K562 (cell line): ENCODE measurements around the gene HPDL. TPM values are rescaled to one million over a fixed set of nuclear protein-coding genes. Genes with fewer than 3 reads are reported as not detected.

Experiments
- ATAC-seq: fragments of 200-7000 bp; cut with Tn5 transposase; 3 replicates; pipeline ENCODE4 v1.9.1; 2020; ENCODE audit warnings: moderate library complexity
- BruUV-seq: library from RNA; stranded (reverse); fragments of 400-500 nt; replicated peaks from 2 replicates; lab custom pipeline; 2021; lab: Mats Ljungman, UMichigan
- CTCF ChIA-PET: fragments of 300-600 bp; formaldehyde crosslinking; extraction: SDS; loops from one replicate; lab custom pipeline; 2021; ENCODE audit warnings: low intra/inter-chr PET ratio; lab: Yijun Ruan, JAX
- POLR2A ChIA-PET: fragments of 300-600, 350-650 bp; sonication (Branson Sonifier 250); formaldehyde crosslinking; extraction: SDS; loops from one replicate; lab custom pipeline; 2021; ENCODE audit warnings: antibody characterized with exemption, inconsistent platforms; lab: Yijun Ruan, JAX
- DNase-seq, 4 experiments: peaks; one replicate each; pipeline versions ENCODE4 v3.0.0 to v3.0.0-alpha.2; 2011 to 2018; ENCODE audit warnings: low spot score in 3 of 4, mixed read lengths in 3 of 4; ENCODE audit errors: extremely low read depth in 1 of 4
- FAIRE-seq: peaks from 2 replicates; lab custom pipeline; 2011; peaks lifted over from hg19 to GRCh38; lab: Jason Lieb, UNC
- H2AFZ ChIP-seq: 2 replicates; pipeline ENCODE4 v1.6.0; 2011; ENCODE audit warnings: low read depth, low read length, control low read depth, inconsistent platforms
- H3K27ac ChIP-seq: fragments of 200-600 bp; 3 replicates; pipeline ENCODE4 v1.8.0; 2011; ENCODE audit warnings: low read depth, mild to moderate bottlenecking, control low read depth, inconsistent platforms, low read length, moderate library complexity, mixed read lengths; ENCODE audit errors: extremely low read depth
- H3K27me3 ChIP-seq, 2 experiments: fragments of 300-600 bp in 1 of 2; 2 replicates in 1 of 2; 3 replicates in 1 of 2; pipeline versions ENCODE4 v1.6.0 to v1.8.0; 2011; ENCODE audit warnings: inconsistent platforms in 2 of 2, low read length in 2 of 2, mild to moderate bottlenecking in 1 of 2, mixed read lengths in 1 of 2, moderate library complexity in 1 of 2; ENCODE audit not compliant: control insufficient read depth in 2 of 2, insufficient read depth in 2 of 2
- H3K36me3 ChIP-seq: fragments of 300-600 bp; 3 replicates; pipeline ENCODE4 v1.8.0; 2011; ENCODE audit warnings: mild to moderate bottlenecking, low read length, inconsistent platforms; ENCODE audit not compliant: control insufficient read depth, insufficient read depth
- H3K4me1 ChIP-seq, 2 experiments: fragments of 200-600 bp in 1 of 2; replicated peaks in 1 of 2; 2 replicates in 1 of 2; 3 replicates in 1 of 2; pipeline versions ENCODE4 v1.5.1 to v1.8.0; 2011; ENCODE audit warnings: inconsistent platforms in 2 of 2, low read length in 2 of 2, mild to moderate bottlenecking in 1 of 2, mixed read lengths in 1 of 2, moderate library complexity in 1 of 2; ENCODE audit not compliant: control insufficient read depth in 2 of 2, insufficient read depth in 2 of 2
- H3K4me2 ChIP-seq: 2 replicates; pipeline ENCODE4 v1.6.1; 2011; ENCODE audit warnings: low read length, control low read depth, inconsistent platforms, mixed read lengths; ENCODE audit not compliant: insufficient read depth
- H3K4me3 ChIP-seq: fragments of 200-600 bp; sonication (generic), shearing (Covaris generic); 2 replicates; pipeline ENCODE4 v1.5.1; 2016; ENCODE audit warnings: control low read depth, inconsistent platforms
- H3K79me2 ChIP-seq: fragments of 200-600 bp; 3 replicates; pipeline ENCODE4 v1.8.0; 2011; ENCODE audit warnings: low read length, inconsistent platforms; ENCODE audit not compliant: control insufficient read depth, insufficient read depth
- H3K9ac ChIP-seq, 2 experiments: 2 replicates each; pipeline versions ENCODE4 v1.6.0 to v1.6.1; 2011; ENCODE audit warnings: low read depth in 2 of 2, low read length in 2 of 2, control low read depth in 1 of 2, inconsistent platforms in 1 of 2, mild to moderate bottlenecking in 1 of 2, mixed read lengths in 1 of 2; ENCODE audit not compliant: insufficient read depth in 1 of 2
- H3K9me1 ChIP-seq: one replicate; pipeline ENCODE4 v1.6.0; 2011; ENCODE audit warnings: inconsistent platforms, mild to moderate bottlenecking, low read length, moderate library complexity; ENCODE audit not compliant: control insufficient read depth, insufficient read depth
- H3K9me3 ChIP-seq: replicated peaks from 2 replicates; pipeline ENCODE4 v1.5.1; 2011; ENCODE audit warnings: low read depth, low read length, inconsistent platforms; ENCODE audit not compliant: control insufficient read depth, insufficient read depth
- H4K20me1 ChIP-seq: replicated peaks from 2 replicates; pipeline ENCODE4 v1.6.1; 2011; ENCODE audit warnings: low read length, inconsistent platforms, mixed read lengths; ENCODE audit not compliant: control insufficient read depth, insufficient read depth
- BRD9 ChIP-seq: fragments of 450-650 bp; IDR thresholded peaks from 2 replicates; pipeline ENCODE4 v1.6.1; 2018; ENCODE audit warnings: low read depth; ENCODE audit not compliant: partially characterized antibody
- EP400 ChIP-seq: fragments of 450-650 bp; IDR thresholded peaks from 2 replicates; pipeline ENCODE4 v1.6.1; 2017; ENCODE audit warnings: antibody characterized with exemption, mild to moderate bottlenecking, moderate library complexity
- HMBOX1 ChIP-seq: sonication (generic); IDR thresholded peaks from 2 replicates; pipeline ENCODE4 v1.6.1; 2016
- LCOR ChIP-seq: sonication (generic); formaldehyde crosslinking; IDR thresholded peaks from 2 replicates; pipeline ENCODE4 v1.8.0; 2022; ENCODE audit warnings: mild to moderate bottlenecking, missing genetic modification reagents
- MECOM ChIP-seq: fragments of 250-450 bp; sonication (Bioruptor Pico); IDR thresholded peaks from 2 replicates; pipeline ENCODE4 v1.8.0; 2022; ENCODE audit warnings: inconsistent platforms
- NR3C1 ChIP-seq: sonication (generic); formaldehyde crosslinking; IDR thresholded peaks from 2 replicates; pipeline ENCODE4 v1.8.1; 2022; ENCODE audit warnings: missing genetic modification reagents
- PREB ChIP-seq: sonication (generic); formaldehyde crosslinking; IDR thresholded peaks from 2 replicates; pipeline ENCODE4 v1.8.1; 2023; ENCODE audit warnings: mild to moderate bottlenecking, missing genetic modification reagents
- RCOR1 ChIP-seq, 2 experiments: IDR thresholded peaks; 2 replicates each; pipeline ENCODE4 v1.6.1; 2012; ENCODE audit warnings: low read depth in 2 of 2, low read length in 2 of 2, borderline replicate concordance in 1 of 2, improper control_type of control experiment in 1 of 2
- U2AF2 ChIP-seq: fragments of 200-400 bp; formaldehyde crosslinking; optimal IDR thresholded peaks from 2 replicates; pipeline ENCODE3; 2017; ENCODE audit warnings: low read depth, mild to moderate bottlenecking, low read length
- ZNF592 ChIP-seq: fragments of 450-650 bp; IDR thresholded peaks from 2 replicates; pipeline ENCODE4 v1.6.1; 2017; ENCODE audit warnings: antibody characterized with exemption, mild to moderate bottlenecking
- ZNF696 ChIP-seq: fragments of 250-450 bp; sonication (Bioruptor Pico); conservative IDR thresholded peaks from 2 replicates; pipeline ENCODE4 v1.4.0; 2020; ENCODE audit warnings: mild to moderate bottlenecking, moderate library complexity
- ZNF79 ChIP-seq: fragments of 250-450 bp; sonication (Bioruptor Pico); IDR thresholded peaks from 2 replicates; pipeline ENCODE4 v1.4.0; 2020; ENCODE audit warnings: low read depth, mild to moderate bottlenecking, moderate library complexity
- WGBS: fragments of 100-300 bp; shearing (Covaris generic); methylation state at CpG from one replicate; pipeline ENCODE4 v1.1.6; 2016; ENCODE audit warnings: low coverage, mixed read lengths; ENCODE audit not compliant: insufficient coverage; ENCODE audit errors: missing lambda C conversion rate; 5-methylcytosine and 5-hydroxymethylcytosine counted together
- in situ Hi-C: fragments of 300-500 bp; cut with MboI; formaldehyde crosslinking; loops from 4 replicates; pipeline ENCODE4 v1.15.0; 2018; ENCODE audit warnings: inconsistent platforms, mixed read lengths
- intact Hi-C: fragments of 100-400 bp; cut with micrococcal nuclease; formaldehyde crosslinking; loops from 2 replicates; pipeline ENCODE4 v1.14.2; 2022
- polyA plus RNA-seq, 8 experiments: library from polyadenylated mRNA; depleted of rRNA in 4 of 8; stranded (reverse) in 5 of 8; unstranded in 3 of 8; fragments of >200 nt; fragmentation: Nextera tagmentation in 2 of 8; fragmentation: Illumina TruSeq in 1 of 8; extraction: Ambion mirVana in 2 of 8; extraction: Trizol in 1 of 8; gene quantifications; 2 replicates each; pipeline versions ENCODE4 v1.2.1 to v1.2.3, GENCODE V29; 2011 to 2014; ENCODE audit warnings: inconsistent platforms in 1 of 8, missing spikeins in 1 of 8
- total RNA-seq, 7 experiments: library from RNA; depleted of rRNA in 6 of 7; stranded (reverse); fragments of >200 nt in 6 of 7; fragmentation: Illumina TruSeq in 2 of 7; extraction: Trizol in 2 of 7; gene quantifications; 2 replicates each; pipeline versions ENCODE4 v1.2.1 to v1.2.3, GENCODE V29; 2011 to 2021; ENCODE audit warnings: low replicate concordance in 1 of 7
- TF ChIP-seq, protein P1 (sequence below), 2 experiments: IDR thresholded peaks in 1 of 2; conservative IDR thresholded peaks in 1 of 2; 2 replicates each; pipeline ENCODE4 v1.6.1; 2016; ENCODE audit warnings: low read depth in 2 of 2, mild to moderate bottlenecking in 1 of 2, missing compliant biosample characterization in 1 of 2, missing genetic modification characterization in 1 of 2, moderate library complexity in 1 of 2

The HPDL gene
- total and polyA plus RNA-seq, 9 of the 15 experiments (the other 6 are each of a cell fraction or from before 2014, with no cell fraction given) = not detected

DNA sequence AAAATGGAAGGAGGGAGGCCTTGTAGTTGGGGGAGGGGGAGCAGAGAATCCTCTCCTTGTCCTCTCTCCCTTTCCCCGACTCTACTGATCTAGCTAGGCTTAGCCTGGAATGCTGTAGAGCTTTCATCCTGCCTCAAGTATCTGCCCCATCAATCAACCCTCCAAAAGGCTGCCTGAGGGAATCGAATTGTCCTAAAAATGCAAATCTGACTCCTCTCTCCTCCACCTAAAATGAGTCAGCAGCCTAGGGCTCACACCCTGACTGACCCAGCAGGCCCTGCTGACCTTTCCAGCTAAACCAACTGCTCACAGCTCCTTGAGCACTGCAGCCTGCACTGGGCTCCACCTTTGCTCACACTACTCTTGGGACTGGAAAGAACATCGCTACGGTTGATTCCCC is 2.8 kb downstream of the HPDL start:
- no peak overlapping the region for H2AFZ ChIP-seq
- ATAC-seq (peak; percentile 83), FAIRE-seq (peak; percentile 92), DNase-seq (peak in 3 of 4 experiments; percentile 44 to 69 (median 64))
- H3K79me2 ChIP-seq = no peaks in the 10 kb centered on the region
- H3K36me3 ChIP-seq = peaks cover 37% of the 10 kb centered on the region; the same call in 2 of the 3 replicates
- ChIA-PET CTCF (no interaction called here), POLR2A (interaction anchor here (0.6 to 3.7 kb wide), 10 partner anchors 9 to 549 kb away, joined by 3 to 26 read pairs (median 4); partner anchors contain the start of genes MUTYH and TOE1)
- in situ Hi-C loops (no loop called here), intact Hi-C loops (no loop called here)
- peaks cover 3% of the 10 kb centered on the region for H3K9me1 ChIP-seq
- H3K4me2 ChIP-seq = no peak overlapping the region
- H3K9ac ChIP-seq = 0 out of 4 replicates have a peak overlapping the region, but pooled peaks of 1 of the 2 experiments have one; percentile 65
- WGBS = 27% methylated on average over 4 of the region's 4 CpGs
- H3K27me3 ChIP-seq = no peaks in the 10 kb centered on the region
- H3K27ac ChIP-seq = peak overlapping the region; percentile 45; the same call in 2 of the 3 replicates
- no peaks in the 10 kb centered on the region for H3K9me3 ChIP-seq
- no TSS peak for BruUV-seq
- no peak overlapping the region for H3K4me3 ChIP-seq
- no peaks in the 10 kb centered on the region for H4K20me1 ChIP-seq
- H3K4me1 ChIP-seq = peaks cover 6 to 32% of the 10 kb centered on the region in 2 experiments; a peak in 3 of 5 replicates
- TF ChIP-seq RCOR1 (IDR thresholded peaks at IDR 0.05; ENCODE audit: borderline replicate concordance in 1 of 2, low read depth in 2 of 2, low read length in 2 of 2) (peak in 1 of 2 experiments; percentile 58; a peak in 1 of 4 replicates), LCOR (CRISPR knock-in tag) (no peak), EP400 (no peak), BRD9 (no peak), MECOM (CRISPR knock-in tag) (no peak), ZNF592 (no peak), ZNF696 (no peak), HMBOX1 (no peak), PREB (CRISPR knock-in tag) (no peak), U2AF2 (no peak), ZNF79 (no peak), NR3C1 (CRISPR knock-in tag) (no peak)
- TF ChIP-seq, protein P1, sequence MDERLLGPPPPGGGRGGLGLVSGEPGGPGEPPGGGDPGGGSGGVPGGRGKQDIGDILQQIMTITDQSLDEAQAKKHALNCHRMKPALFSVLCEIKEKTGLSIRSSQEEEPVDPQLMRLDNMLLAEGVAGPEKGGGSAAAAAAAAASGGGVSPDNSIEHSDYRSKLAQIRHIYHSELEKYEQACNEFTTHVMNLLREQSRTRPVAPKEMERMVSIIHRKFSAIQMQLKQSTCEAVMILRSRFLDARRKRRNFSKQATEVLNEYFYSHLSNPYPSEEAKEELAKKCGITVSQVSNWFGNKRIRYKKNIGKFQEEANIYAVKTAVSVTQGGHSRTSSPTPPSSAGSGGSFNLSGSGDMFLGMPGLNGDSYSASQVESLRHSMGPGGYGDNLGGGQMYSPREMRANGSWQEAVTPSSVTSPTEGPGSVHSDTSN (CRISPR knock-in tag; IDR thresholded peaks at IDR 0.05; ENCODE audit: low read depth) = no peak
- TF ChIP-seq, protein P1 (tag; conservative IDR thresholded peaks at IDR 0.05; ENCODE audit: low read depth) = peak; percentile 68; the same call in 1 of the 2 replicates
